Ascending aorta (tissue), 2 donors: Measurements from ENCODE around the gene BRF1. TPM values are rescaled to one million over a fixed set of nuclear protein-coding genes. Genes with fewer than 3 reads are reported as not detected.
A peak's percentile ranks its signal among the peaks of the same experiment; 100 is the strongest.
"Not testable (repeated sequence)": the region's sequence is repeated elsewhere in the genome, so short reads cannot be mapped to it uniquely, and the experiment has no call there.

Experiments
- DNase-seq, 2 donors: peaks; one replicate each; pipeline ENCODE4 v3.0.0-alpha.2; 2019; ENCODE audit warnings: low spot score in 2 of 2
- H3K27ac ChIP-seq, 2 donors: fragments of 200-600 bp; sonication (generic); one replicate each; pipeline ENCODE4 v1.5.1; 2016 to 2017; ENCODE audit warnings: mild to moderate bottlenecking in 1 of 2
- H3K27me3 ChIP-seq: fragments of 200-600 bp; sonication (generic); one replicate; pipeline ENCODE4 v1.5.1; 2017
- H3K36me3 ChIP-seq, 2 donors: fragments of 200-600 bp; sonication (generic); one replicate each; pipeline ENCODE4 v1.5.1; 2016
- H3K4me1 ChIP-seq, 2 donors: fragments of 200-600 bp; sonication (generic); one replicate each; pipeline ENCODE4 v1.5.1; 2016 to 2017; ENCODE audit warnings: mild to moderate bottlenecking in 1 of 2
- H3K4me3 ChIP-seq, 2 donors: fragments of 200-600 bp; sonication (generic); one replicate each; pipeline ENCODE4 v1.5.1; 2016 to 2017; ENCODE audit warnings: mild to moderate bottlenecking in 1 of 2
- H3K9me3 ChIP-seq, 2 donors: fragments of 200-600 bp; sonication (generic); one replicate each; pipeline ENCODE4 v1.5.1; 2016
- intact Hi-C: fragments of 100-400 bp; cut with DNase I; formaldehyde crosslinking; loops from one replicate; pipeline ENCODE4 v1.15.1; 2023
- total RNA-seq: library from RNA; depleted of rRNA; stranded (reverse); fragments of >200 nt; gene quantifications from one replicate; pipeline ENCODE4 v1.1.0, GENCODE V29; 2016
- TF ChIP-seq, protein P1 (sequence below), 3 experiments: fragments of 200-600 bp in 2 of 3; fragments of 450-650 bp in 1 of 3; sonication (generic) in 2 of 3; IDR thresholded peaks; one replicate each; pipeline ENCODE4 v1.5.1; 2016 to 2019; ENCODE audit warnings: antibody characterized with exemption in 3 of 3, mild to moderate bottlenecking in 1 of 3, moderate library complexity in 1 of 3

Gene BRF1
- total RNA-seq, 1 donor from 2014 or later: 60.9 TPM

DNA sequence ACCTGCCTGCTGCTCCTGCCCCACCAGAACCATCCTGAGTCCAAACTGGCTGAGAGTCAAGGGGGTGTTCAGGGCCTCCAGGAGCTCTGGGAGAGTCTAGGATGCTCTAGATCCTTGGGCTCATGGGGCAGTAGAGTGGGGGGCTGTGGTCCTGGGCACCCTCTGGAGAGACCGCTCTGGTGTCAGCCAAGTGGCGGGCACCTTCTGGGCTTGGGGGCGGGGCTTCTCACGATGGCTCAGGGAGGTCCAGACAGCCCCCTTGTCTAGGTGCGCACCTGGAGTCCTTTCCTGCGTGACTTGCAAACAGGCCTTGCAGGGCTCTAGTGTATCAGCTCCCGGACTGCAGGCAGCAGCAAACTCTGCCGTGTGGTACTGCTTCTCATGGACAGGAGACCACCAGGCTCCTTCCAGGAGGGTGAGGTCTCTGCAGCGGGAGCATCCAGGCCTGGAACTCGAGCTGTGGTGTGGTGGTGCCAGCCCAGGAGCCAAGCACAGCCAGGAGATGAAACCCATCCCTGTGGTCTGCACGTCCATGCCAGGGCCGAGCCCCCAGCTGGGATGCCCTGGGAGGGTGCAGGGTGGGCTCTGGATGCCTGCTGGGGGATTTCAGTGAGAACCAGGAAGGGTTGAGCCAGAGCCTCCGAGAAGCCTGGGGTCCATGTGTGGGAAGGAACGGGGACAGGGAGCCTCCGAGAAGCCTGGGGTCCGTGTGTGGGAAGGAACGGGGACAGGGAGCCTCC, 28.8 kb upstream of the BRF1 start:
- Histone ChIP-seq H3K9me3 (no peaks in the 10 kb centered on the region), H3K27me3 (no peaks in the 10 kb centered on the region), H3K36me3 (no peaks in the 10 kb centered on the region), H3K4me3 (no peak overlapping the region), H3K27ac (peak overlapping the region; percentile 5 to 66), H3K4me1 (peaks cover 0 to 9% of the 10 kb centered on the region in 2 donors)
- intact Hi-C loops: no loop called here
- TF ChIP-seq, protein P1, sequence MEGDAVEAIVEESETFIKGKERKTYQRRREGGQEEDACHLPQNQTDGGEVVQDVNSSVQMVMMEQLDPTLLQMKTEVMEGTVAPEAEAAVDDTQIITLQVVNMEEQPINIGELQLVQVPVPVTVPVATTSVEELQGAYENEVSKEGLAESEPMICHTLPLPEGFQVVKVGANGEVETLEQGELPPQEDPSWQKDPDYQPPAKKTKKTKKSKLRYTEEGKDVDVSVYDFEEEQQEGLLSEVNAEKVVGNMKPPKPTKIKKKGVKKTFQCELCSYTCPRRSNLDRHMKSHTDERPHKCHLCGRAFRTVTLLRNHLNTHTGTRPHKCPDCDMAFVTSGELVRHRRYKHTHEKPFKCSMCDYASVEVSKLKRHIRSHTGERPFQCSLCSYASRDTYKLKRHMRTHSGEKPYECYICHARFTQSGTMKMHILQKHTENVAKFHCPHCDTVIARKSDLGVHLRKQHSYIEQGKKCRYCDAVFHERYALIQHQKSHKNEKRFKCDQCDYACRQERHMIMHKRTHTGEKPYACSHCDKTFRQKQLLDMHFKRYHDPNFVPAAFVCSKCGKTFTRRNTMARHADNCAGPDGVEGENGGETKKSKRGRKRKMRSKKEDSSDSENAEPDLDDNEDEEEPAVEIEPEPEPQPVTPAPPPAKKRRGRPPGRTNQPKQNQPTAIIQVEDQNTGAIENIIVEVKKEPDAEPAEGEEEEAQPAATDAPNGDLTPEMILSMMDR (IDR thresholded peaks at IDR 0.05): no peak
- no peak for DNase-seq

DNA sequence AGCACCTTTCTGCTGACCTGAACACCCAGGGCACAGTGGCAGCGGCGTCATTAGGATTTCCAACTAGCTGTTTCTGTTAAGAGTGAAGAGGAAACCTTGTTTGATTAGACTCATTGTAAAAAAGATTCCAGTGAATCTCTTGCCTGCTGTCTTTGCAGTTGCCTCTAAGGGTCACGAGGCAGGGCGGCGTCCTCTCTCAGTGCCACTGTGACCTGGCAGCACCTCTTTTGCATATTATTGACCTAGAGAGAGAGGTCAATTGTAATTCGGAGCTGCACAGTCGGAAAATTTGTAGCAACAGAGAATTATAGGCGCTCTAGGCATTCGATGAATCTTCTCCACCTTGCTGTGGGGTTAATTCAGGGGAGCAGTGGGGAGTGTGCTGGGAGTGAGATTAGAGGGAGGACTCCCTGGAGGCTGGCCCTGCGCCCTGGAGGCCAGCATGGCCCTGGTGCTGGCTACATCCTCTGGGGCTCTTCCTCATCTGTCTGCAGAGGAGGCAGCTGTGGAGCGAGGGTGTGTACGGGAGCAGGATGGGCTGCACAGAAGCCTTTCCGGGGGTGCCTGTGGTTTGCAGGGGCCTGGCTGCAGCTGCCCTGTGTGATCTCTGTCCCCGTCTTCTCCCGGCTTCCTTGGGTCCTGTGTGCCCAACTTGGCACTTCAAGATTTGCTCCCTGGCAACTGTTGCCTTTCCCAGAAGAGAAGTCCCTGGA, 28.0 kb upstream of the BRF1 start:
- H3K27me3 ChIP-seq: no peaks in the 10 kb centered on the region
- H3K27ac ChIP-seq: no peak overlapping the region
- H3K36me3 ChIP-seq: no peaks in the 10 kb centered on the region
- DNase-seq: no peak
- TF ChIP-seq, protein P1 (IDR thresholded peaks at IDR 0.05): no peak
- no peaks in the 10 kb centered on the region for H3K9me3 ChIP-seq
- H3K4me3 ChIP-seq: no peak overlapping the region
- intact Hi-C loops: no loop called here
- peaks cover 0 to 15% of the 10 kb centered on the region in 2 donors for H3K4me1 ChIP-seq

DNA sequence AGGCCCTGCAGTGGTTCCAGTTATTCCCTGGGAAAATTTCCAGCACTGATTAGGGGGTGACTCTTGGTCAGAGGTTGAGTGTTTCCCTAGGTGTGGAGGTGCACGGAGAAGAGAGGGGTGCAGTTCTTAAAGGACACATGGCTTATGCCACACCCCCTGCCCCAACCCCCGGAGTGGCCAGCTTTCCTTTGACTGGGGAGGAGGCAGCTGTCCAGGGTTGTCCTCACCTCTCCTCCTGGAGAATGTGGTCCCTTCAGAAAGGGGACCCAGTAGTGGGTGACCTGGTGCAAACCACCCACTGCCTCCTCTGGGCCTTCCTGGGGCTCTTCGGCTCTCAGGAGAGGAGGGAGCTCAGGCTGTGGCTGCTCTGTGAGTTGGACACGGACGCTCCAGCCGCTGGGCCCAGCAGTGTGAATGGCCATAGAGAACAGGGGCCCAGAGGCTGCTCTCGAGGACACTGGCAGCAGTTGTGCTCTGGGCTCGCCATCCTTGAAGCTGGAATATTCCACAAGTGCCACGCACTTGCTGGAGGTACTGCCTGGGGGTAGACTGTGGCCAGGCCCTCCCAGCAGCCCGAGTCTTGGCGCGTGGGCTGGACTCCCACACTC, 27.4 kb upstream of the BRF1 start:
- TF ChIP-seq, protein P1 (IDR thresholded peaks at IDR 0.05): no peak
- intact Hi-C loops: no loop called here
- H3K27ac ChIP-seq: no peak overlapping the region
- no peaks in the 10 kb centered on the region for H3K27me3 ChIP-seq
- no peak for DNase-seq
- H3K4me1 ChIP-seq: peaks cover 0 to 15% of the 10 kb centered on the region in 2 donors
- no peak overlapping the region for H3K4me3 ChIP-seq
- H3K36me3 ChIP-seq: no peaks in the 10 kb centered on the region
- no peaks in the 10 kb centered on the region for H3K9me3 ChIP-seq

DNA sequence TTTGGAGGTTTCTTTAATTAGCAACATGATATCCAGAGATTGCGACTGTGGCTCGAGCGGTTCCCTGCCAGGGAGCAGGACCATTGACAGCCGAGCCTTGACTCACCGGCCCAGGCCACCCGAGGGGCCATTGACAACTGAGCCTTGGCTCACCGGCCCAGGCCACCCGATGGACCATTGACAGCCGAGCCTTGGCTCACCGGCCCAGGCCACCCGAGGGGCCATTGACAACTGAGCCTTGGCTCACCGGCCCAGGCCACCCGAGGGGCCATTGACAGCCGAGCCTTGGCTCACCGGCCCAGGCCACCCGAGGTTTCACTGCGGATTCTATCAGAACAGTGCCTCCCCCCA, 26.9 kb upstream of the BRF1 start:
- H3K27ac ChIP-seq, H3K9me3 ChIP-seq, H3K27me3 ChIP-seq, H3K36me3 ChIP-seq, H3K4me3 ChIP-seq, DNase-seq, intact Hi-C loops: not testable (repeated sequence)
- peaks cover 0 to 15% of the 10 kb centered on the region in 2 donors for H3K4me1 ChIP-seq

DNA sequence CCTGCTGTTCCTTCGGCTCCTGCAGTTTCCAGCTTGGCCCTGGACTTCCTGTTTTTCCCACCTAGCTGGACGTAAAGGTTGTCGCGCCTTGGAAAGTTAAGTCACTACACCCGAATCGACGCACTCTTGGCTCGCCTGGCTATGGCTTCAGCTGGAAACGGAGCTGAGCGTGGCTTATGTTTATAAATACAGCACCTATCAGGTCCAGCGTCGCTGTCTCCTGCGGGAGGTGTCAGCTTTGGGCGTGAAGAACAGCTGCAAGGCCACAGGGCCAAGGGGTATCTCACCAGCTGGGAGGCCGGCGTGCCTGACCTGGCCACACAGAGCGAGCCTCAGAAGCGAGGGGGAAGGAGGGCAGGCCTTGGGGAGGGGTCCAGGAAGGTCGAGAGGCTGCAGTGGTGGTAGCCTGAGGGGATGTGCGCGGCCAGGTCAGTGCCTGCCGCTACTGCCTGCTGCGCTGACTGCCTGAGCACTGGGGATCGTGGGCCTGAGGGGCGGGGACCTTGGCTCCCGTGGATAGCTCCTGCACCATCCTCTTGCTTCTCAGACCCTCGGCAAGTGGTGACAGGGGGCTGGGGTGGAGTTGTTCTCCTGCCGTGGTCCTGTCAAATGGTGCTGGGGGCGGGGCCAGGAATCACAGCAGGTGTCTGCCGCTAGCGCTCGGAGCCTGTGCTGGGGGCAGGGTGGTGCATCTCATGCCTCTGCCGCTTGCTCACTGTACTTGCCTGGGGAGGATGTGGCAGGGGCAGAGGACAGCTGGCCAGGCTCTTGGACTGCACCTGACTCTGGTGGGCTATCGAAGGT, 26.3 kb upstream of the BRF1 start:
- DNase-seq: no peak
- no peak overlapping the region for H3K4me3 ChIP-seq
- intact Hi-C loops: no loop called here
- no peak overlapping the region for H3K27ac ChIP-seq
- H3K9me3 ChIP-seq: no peaks in the 10 kb centered on the region
- no peaks in the 10 kb centered on the region for H3K36me3 ChIP-seq
- H3K4me1 ChIP-seq: peaks cover 0 to 15% of the 10 kb centered on the region in 2 donors
- no peaks in the 10 kb centered on the region for H3K27me3 ChIP-seq
- TF ChIP-seq, protein P1 (IDR thresholded peaks at IDR 0.05): no peak
